ENCODE results near the gene ADAMTS6. TPM values are rescaled to one million over a fixed set of nuclear protein-coding genes. Genes with fewer than 3 reads are reported as not detected.

Gene ADAMTS6
- total RNA-seq, 1 donor from 2014 or later: 21.5 TPM

DNA sequence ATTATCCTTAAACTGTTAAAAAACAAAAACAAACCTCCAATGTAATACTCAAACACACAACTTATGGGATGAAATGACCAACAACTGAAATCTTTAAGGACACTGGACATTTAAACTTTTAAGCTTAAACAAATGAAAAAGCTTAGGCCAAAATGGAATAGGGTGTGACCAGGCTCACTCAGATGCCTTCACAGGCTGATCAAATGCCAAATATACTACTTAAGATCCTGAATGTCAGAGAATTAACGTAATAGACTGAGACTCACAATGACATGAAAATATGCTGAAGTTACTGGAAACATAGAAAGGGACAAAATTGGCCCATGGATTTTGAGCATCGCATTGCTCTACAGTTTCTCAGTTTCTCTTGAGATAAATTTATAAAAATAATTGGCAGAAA, 286.8 kb downstream of the ADAMTS6 start:
- no peaks in the 10 kb centered on the region for H3K27me3 Mint-ChIP-seq (ENCODE audit: low read depth)
- H3K9me3 Mint-ChIP-seq (ENCODE audit: low read depth): peaks cover 3% of the 10 kb centered on the region
- no peak overlapping the region for H3K4me3 Mint-ChIP-seq (ENCODE audit: unreplicated experiment)
- H3K4me1 Mint-ChIP-seq (ENCODE audit: low read depth): peaks cover 54% of the 10 kb centered on the region
- DNase-seq (ENCODE audit: low spot score): no peak
- H3K27ac Mint-ChIP-seq (ENCODE audit: unreplicated experiment): no peak overlapping the region
- peaks cover 4% of the 10 kb centered on the region for H3K36me3 Mint-ChIP-seq (ENCODE audit: low read depth)
- TF ChIP-seq, protein P1, sequence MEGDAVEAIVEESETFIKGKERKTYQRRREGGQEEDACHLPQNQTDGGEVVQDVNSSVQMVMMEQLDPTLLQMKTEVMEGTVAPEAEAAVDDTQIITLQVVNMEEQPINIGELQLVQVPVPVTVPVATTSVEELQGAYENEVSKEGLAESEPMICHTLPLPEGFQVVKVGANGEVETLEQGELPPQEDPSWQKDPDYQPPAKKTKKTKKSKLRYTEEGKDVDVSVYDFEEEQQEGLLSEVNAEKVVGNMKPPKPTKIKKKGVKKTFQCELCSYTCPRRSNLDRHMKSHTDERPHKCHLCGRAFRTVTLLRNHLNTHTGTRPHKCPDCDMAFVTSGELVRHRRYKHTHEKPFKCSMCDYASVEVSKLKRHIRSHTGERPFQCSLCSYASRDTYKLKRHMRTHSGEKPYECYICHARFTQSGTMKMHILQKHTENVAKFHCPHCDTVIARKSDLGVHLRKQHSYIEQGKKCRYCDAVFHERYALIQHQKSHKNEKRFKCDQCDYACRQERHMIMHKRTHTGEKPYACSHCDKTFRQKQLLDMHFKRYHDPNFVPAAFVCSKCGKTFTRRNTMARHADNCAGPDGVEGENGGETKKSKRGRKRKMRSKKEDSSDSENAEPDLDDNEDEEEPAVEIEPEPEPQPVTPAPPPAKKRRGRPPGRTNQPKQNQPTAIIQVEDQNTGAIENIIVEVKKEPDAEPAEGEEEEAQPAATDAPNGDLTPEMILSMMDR (IDR thresholded peaks at IDR 0.05): no peak

DNA sequence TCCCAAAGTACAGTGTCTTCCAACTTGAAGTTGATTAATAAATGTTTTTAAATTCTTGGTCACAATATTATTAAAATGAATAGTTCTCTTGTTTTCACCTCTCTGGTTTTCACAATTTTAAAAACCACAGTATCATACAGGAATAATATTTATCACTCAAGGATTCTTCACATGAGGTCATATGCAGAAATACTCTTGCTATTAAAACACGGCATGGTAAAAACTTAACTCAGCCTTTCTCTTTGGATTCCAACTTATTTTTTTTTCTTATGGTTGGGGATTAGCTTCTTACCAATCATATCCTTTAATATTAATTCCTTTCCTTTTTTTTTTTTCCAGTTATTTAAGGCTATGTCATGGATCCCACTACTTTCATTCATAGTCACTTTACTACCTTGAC, 289.4 kb downstream of the ADAMTS6 start:
- peaks cover 3% of the 10 kb centered on the region for H3K9me3 Mint-ChIP-seq (ENCODE audit: low read depth)
- no peak for DNase-seq (ENCODE audit: low spot score)
- peaks cover 45% of the 10 kb centered on the region for H3K4me1 Mint-ChIP-seq (ENCODE audit: low read depth)
- no peaks in the 10 kb centered on the region for H3K27me3 Mint-ChIP-seq (ENCODE audit: low read depth)
- peaks cover 6% of the 10 kb centered on the region for H3K36me3 Mint-ChIP-seq (ENCODE audit: low read depth)
- no peak overlapping the region for H3K4me3 Mint-ChIP-seq (ENCODE audit: unreplicated experiment)
- H3K27ac Mint-ChIP-seq (ENCODE audit: unreplicated experiment): peak overlapping the region; percentile 91
- TF ChIP-seq, protein P1 (IDR thresholded peaks at IDR 0.05): no peak

DNA sequence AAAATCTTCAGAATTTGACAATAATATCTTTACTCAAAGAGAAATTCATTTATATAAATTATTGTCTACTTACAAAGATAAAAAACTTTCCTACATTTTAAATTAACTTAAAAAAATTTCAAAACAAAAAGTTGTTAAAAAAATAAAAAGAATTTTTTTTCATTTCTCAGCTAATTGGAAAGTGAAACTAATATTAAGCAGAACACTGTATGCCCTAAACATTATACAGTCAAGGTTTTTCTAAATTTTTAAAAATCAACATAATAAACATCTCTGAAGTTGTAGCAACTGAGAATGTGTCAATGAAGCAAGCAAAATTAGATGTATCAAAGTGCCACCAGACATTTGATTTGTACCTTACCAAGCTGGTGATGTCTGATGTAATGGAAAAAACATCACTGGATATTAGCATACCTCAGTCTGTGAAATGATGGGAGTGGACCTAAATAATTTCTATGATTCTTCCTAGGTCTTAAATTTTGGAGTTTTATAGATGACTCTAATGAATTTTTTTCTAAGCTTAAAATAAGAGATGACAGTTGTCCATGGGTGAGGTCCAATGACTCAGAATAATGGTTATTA, 290.1 kb downstream of the ADAMTS6 start:
- Mint-ChIP-seq H3K4me1 (ENCODE audit: low read depth) (peaks cover 52% of the 10 kb centered on the region), H3K36me3 (ENCODE audit: low read depth) (peaks cover 6% of the 10 kb centered on the region), H3K9me3 (ENCODE audit: low read depth) (peaks cover 3% of the 10 kb centered on the region), H3K27me3 (ENCODE audit: low read depth) (no peaks in the 10 kb centered on the region), H3K4me3 (ENCODE audit: unreplicated experiment) (no peak overlapping the region), H3K27ac (ENCODE audit: unreplicated experiment) (peak overlapping the region; percentile 91)
- TF ChIP-seq, protein P1 (IDR thresholded peaks at IDR 0.05): no peak
- no peak for DNase-seq (ENCODE audit: low spot score)

DNA sequence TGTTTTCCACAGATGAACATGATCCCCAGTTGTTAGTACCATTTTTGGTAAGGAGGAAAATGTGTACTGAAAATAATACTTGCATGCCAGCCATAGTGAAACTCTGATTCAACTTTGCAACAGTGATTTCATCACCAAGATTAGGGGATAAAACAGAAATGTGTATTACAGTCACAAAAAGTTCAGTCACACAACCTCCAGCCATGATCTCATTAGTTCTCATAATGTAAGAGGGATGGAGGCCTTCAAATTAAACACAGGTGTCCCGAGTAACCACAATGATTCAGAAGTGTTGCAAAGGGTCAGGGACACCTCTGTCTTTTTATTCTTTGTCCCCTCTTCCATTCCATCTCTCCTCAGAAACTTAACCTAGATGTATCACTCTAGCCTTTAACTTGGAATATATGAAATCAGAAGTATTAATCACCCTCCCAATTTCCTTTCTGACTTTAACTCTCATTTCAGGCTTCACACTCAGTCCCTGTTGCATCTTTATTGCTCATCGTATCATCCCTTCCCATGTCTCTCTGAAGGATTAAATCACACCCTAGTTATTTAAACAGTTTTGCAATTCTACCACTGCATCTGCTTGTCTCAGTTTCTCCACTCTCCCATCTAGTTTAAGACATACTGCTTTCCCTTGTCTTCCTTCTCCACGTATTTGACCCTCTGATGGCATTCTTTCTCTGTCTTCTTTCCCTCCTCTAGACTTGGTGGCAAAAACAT, 291.2 kb downstream of the ADAMTS6 start:
- Mint-ChIP-seq H3K27me3 (ENCODE audit: low read depth) (no peaks in the 10 kb centered on the region), H3K27ac (ENCODE audit: unreplicated experiment) (peak overlapping the region; percentile 87), H3K9me3 (ENCODE audit: low read depth) (peaks cover under 1% of the 10 kb centered on the region), H3K36me3 (ENCODE audit: low read depth) (peaks cover 5% of the 10 kb centered on the region), H3K4me3 (ENCODE audit: unreplicated experiment) (no peak overlapping the region), H3K4me1 (ENCODE audit: low read depth) (peaks cover 61% of the 10 kb centered on the region)
- DNase-seq (ENCODE audit: low spot score): no peak
- TF ChIP-seq, protein P1 (IDR thresholded peaks at IDR 0.05): no peak

DNA sequence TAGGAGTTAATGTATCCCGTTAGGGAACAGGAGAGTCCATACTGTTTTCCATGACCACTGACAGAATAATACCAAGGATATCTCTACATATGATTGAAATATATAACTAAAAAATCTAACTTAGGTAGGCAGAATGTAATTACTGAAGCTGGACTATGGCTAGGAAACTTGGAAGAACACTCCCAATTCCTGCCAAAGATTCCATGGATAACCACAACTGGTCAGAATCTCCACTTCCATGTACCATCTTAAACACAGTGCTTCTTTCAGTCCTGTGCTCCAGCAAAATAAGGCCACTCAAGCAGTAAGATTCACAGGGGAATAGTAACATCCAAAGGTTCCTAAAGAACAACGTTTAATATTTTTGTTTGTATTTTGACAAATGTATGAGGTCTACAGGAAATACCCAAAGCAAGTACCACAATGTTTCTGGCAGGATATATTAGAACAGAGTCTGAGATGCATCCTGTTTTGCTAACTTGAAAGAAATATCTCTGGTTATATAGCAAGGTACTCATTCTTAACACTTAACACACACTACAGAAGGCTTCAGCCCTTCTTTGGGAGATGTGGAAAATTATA, 295.0 kb downstream of the ADAMTS6 start:
- Mint-ChIP-seq H3K4me1 (ENCODE audit: low read depth) (peaks cover 48% of the 10 kb centered on the region), H3K27ac (ENCODE audit: unreplicated experiment) (no peak overlapping the region), H3K36me3 (ENCODE audit: low read depth) (peaks cover 5% of the 10 kb centered on the region), H3K27me3 (ENCODE audit: low read depth) (no peaks in the 10 kb centered on the region), H3K9me3 (ENCODE audit: low read depth) (no peaks in the 10 kb centered on the region), H3K4me3 (ENCODE audit: unreplicated experiment) (no peak overlapping the region)
- TF ChIP-seq, protein P1 (IDR thresholded peaks at IDR 0.05): no peak
- DNase-seq (ENCODE audit: low spot score): no peak
